Aorta (tissue), 4 donors: Measurements from ENCODE around the gene USP17L19. TPM values are rescaled to one million over a fixed set of nuclear protein-coding genes. Genes with fewer than 3 reads are reported as not detected.

Experiments
- polyA plus RNA-seq, 2 donors: library from polyadenylated mRNA; stranded (reverse); fragments of 200-250 nt; gene quantifications; one replicate each; pipeline ENCODE4 v1.2.3, GENCODE V29; 2013
- total RNA-seq, 2 donors: library from RNA; stranded (reverse); fragmentation: NEBNext Ultra II Directional; extraction: Animal tissue kit (Norgen Biotek cat#: 25700); gene quantifications; one replicate each; pipeline ENCODE4 v1.2.1, GENCODE V29; 2021
- donor health status: healthy with polysubstance abuse.
- donor health status: Bipolar disorder and iron deficiency.
- donor health status: DM: no; HTN: no; CAD: no.
- donor health status: DM: yes; HTN: yes; CAD: no.

Gene USP17L19
- total and polyA plus RNA-seq, 4 donors: not detected

Other genes with a start within 250 kb of the USP17L19 start
- gene FAM90A26, start 83.0 kb upstream of the USP17L19 start, total RNA-seq: not detected
- gene FAM90A26, start 83.0 kb upstream of the USP17L19 start, polyA plus RNA-seq: not detected
- gene USP17L10, start 42.7 kb upstream of the USP17L19 start, total RNA-seq: not detected
- not detected for gene USP17L10, start 42.7 kb upstream of the USP17L19 start, polyA plus RNA-seq
- not detected for gene USP17L11, start 38.0 kb upstream of the USP17L19 start, total RNA-seq
- gene USP17L11, start 38.0 kb upstream of the USP17L19 start, polyA plus RNA-seq: not detected
- gene USP17L12, start 33.2 kb upstream of the USP17L19 start, total RNA-seq: not detected
- gene USP17L12, start 33.2 kb upstream of the USP17L19 start, polyA plus RNA-seq: not detected
- gene USP17L13, start 28.5 kb upstream of the USP17L19 start, total RNA-seq: not detected
- not detected for gene USP17L13, start 28.5 kb upstream of the USP17L19 start, polyA plus RNA-seq
- gene USP17L15, start 19.0 kb upstream of the USP17L19 start, total RNA-seq: not detected
- not detected for gene USP17L15, start 19.0 kb upstream of the USP17L19 start, polyA plus RNA-seq
- gene USP17L17, start 9.5 kb upstream of the USP17L19 start, total RNA-seq: not detected
- not detected for gene USP17L17, start 9.5 kb upstream of the USP17L19 start, polyA plus RNA-seq
- gene USP17L18, start 4.7 kb upstream of the USP17L19 start, total RNA-seq: not detected
- not detected for gene USP17L18, start 4.7 kb upstream of the USP17L19 start, polyA plus RNA-seq
- gene USP17L20, start 4.7 kb downstream of the USP17L19 start, total RNA-seq: not detected
- not detected for gene USP17L20, start 4.7 kb downstream of the USP17L19 start, polyA plus RNA-seq
- gene USP17L21, start 9.5 kb downstream of the USP17L19 start, total RNA-seq: not detected
- gene USP17L21, start 9.5 kb downstream of the USP17L19 start, polyA plus RNA-seq: not detected
- not detected for gene USP17L22, start 14.2 kb downstream of the USP17L19 start, total RNA-seq
- gene USP17L22, start 14.2 kb downstream of the USP17L19 start, polyA plus RNA-seq: not detected
- gene USP17L24, start 71.8 kb downstream of the USP17L19 start, total RNA-seq: not detected
- not detected for gene USP17L24, start 71.8 kb downstream of the USP17L19 start, polyA plus RNA-seq
- not detected for gene USP17L25, start 76.5 kb downstream of the USP17L19 start, total RNA-seq
- not detected for gene USP17L25, start 76.5 kb downstream of the USP17L19 start, polyA plus RNA-seq
- gene USP17L26, start 81.3 kb downstream of the USP17L19 start, total RNA-seq: not detected
- not detected for gene USP17L26, start 81.3 kb downstream of the USP17L19 start, polyA plus RNA-seq
- gene USP17L5, start 86.0 kb downstream of the USP17L19 start, total RNA-seq: not detected
- gene USP17L5, start 86.0 kb downstream of the USP17L19 start, polyA plus RNA-seq: not detected
- gene USP17L27, start 90.8 kb downstream of the USP17L19 start, total RNA-seq: not detected
- gene USP17L27, start 90.8 kb downstream of the USP17L19 start, polyA plus RNA-seq: not detected
- gene USP17L28, start 95.5 kb downstream of the USP17L19 start, total RNA-seq: not detected
- not detected for gene USP17L28, start 95.5 kb downstream of the USP17L19 start, polyA plus RNA-seq
- not detected for gene USP17L29, start 100.3 kb downstream of the USP17L19 start, total RNA-seq
- gene USP17L29, start 100.3 kb downstream of the USP17L19 start, polyA plus RNA-seq: not detected
- gene USP17L30, start 109.8 kb downstream of the USP17L19 start, total RNA-seq: not detected
- gene USP17L30, start 109.8 kb downstream of the USP17L19 start, polyA plus RNA-seq: not detected
- not detected for gene DEFB131A, start 191.0 kb downstream of the USP17L19 start, total RNA-seq
- gene DEFB131A, start 191.0 kb downstream of the USP17L19 start, polyA plus RNA-seq: not detected